Sigmoid colon (tissue), 7 donors: ENCODE results near the gene ACKR2. TPM values are rescaled to one million over a fixed set of nuclear protein-coding genes. Genes with fewer than 3 reads are reported as not detected.
"Not testable (repeated sequence)": the region's sequence is repeated elsewhere in the genome, so short reads cannot be mapped to it uniquely, and the experiment has no call there.

ENCODE experiments used
- DNase-seq: peaks from one replicate; pipeline ENCODE4 v3.0.0-alpha.2; 2019
- H3K27ac ChIP-seq, 4 donors: fragments of 200-600 bp; sonication (generic); one replicate each; pipeline ENCODE4 v1.5.1; 2016 to 2019; ENCODE audit warnings: mild to moderate bottlenecking in 1 of 4
- H3K27me3 ChIP-seq, 3 donors: fragments of 200-600 bp; sonication (generic); one replicate each; pipeline ENCODE4 v1.5.1; 2019; ENCODE audit warnings: mild to moderate bottlenecking in 1 of 3
- H3K36me3 ChIP-seq, 4 donors: fragments of 200-600 bp; sonication (generic); one replicate each; pipeline ENCODE4 v1.5.1; 2016 to 2019
- H3K4me1 ChIP-seq, 4 donors: fragments of 200-600 bp; sonication (generic); one replicate each; pipeline ENCODE4 v1.5.1; 2017 to 2019
- H3K4me3 ChIP-seq, 4 donors: fragments of 200-600 bp; sonication (generic); one replicate each; pipeline ENCODE4 v1.5.1; 2017 to 2019; ENCODE audit warnings: mild to moderate bottlenecking in 2 of 4, moderate library complexity in 1 of 4
- H3K9me3 ChIP-seq, 4 donors: fragments of 200-600 bp in 3 of 4; sonication (generic) in 3 of 4; one replicate each; pipeline versions ENCODE4 v1.5.1 to v1.6.1; 2013 to 2019
- CTCF ChIP-seq, 4 experiments: fragments of 450-650 bp in 3 of 4; fragments of 200-600 bp in 1 of 4; IDR thresholded peaks; one replicate each; pipeline ENCODE4 v1.5.1; 2016 to 2019; ENCODE audit warnings: antibody characterized with exemption in 4 of 4, mild to moderate bottlenecking in 3 of 4, moderate library complexity in 2 of 4
- EP300 ChIP-seq, 4 donors: sonication (generic); formaldehyde crosslinking; IDR thresholded peaks; one replicate each; pipeline ENCODE4 v1.6.1; 2017; ENCODE audit warnings: antibody characterized with exemption in 4 of 4
- POLR2A ChIP-seq, 2 donors: fragments of 450-650 bp; IDR thresholded peaks; one replicate each; pipeline ENCODE4 v1.6.1; 2016; ENCODE audit warnings: antibody characterized with exemption in 2 of 2, mild to moderate bottlenecking in 2 of 2, moderate library complexity in 2 of 2
- POLR2AphosphoS5 ChIP-seq, 4 donors: sonication (generic); formaldehyde crosslinking; IDR thresholded peaks; one replicate each; pipeline ENCODE4 v1.6.1; 2017; ENCODE audit warnings: antibody characterized with exemption in 4 of 4
- WGBS, 2 donors: extraction: QIAGEN DNeasy Blood & Tissue Kit; methylation state at CpG; one replicate each; pipeline ENCODE4 v1.1.7; 2013; 5-methylcytosine and 5-hydroxymethylcytosine counted together
- intact Hi-C: fragments of 100-400 bp; cut with DNase I; formaldehyde crosslinking; loops from one replicate; pipeline ENCODE4 v1.15.1; 2023
- polyA plus RNA-seq, 3 donors: library from polyadenylated mRNA; stranded (reverse); fragments of 200-250 nt; gene quantifications; one replicate each; pipeline ENCODE4 v1.2.3, GENCODE V29; 2013
- total RNA-seq, 4 donors: library from RNA; depleted of rRNA; stranded (reverse); fragments of >200 nt; gene quantifications; one replicate each; pipeline ENCODE4 v1.1.0, GENCODE V29; 2016
- donor health status: healthy with polysubstance abuse.
- donor health status: Bipolar disorder and iron deficiency.
- donor health status: healthy.

Gene ACKR2
- total and polyA plus RNA-seq, 7 donors, result 1.2 to 8.6 (median 1.9) TPM

- TF ChIP-seq POLR2A (IDR thresholded peaks at IDR 0.05) (no peak), CTCF (IDR thresholded peaks at IDR 0.05) (no peak), EP300 (IDR thresholded peaks at IDR 0.05) (no peak), POLR2AphosphoS5 (IDR thresholded peaks at IDR 0.05) (no peak)
- WGBS, 2 donors, result 69 to 81% methylated on average over 7 of the region's 7 CpGs
- no peak for DNase-seq
- H3K36me3 ChIP-seq, result no peaks in the 10 kb centered on the region
- no peak overlapping the region for H3K27ac ChIP-seq
- peaks cover 0 to 13% (median 8%) of the 10 kb centered on the region in 4 donors for H3K4me1 ChIP-seq
- H3K9me3 ChIP-seq, result no peaks in the 10 kb centered on the region
- intact Hi-C loops, result no loop called here
- H3K4me3 ChIP-seq, result no peak overlapping the region
- H3K27me3 ChIP-seq, result no peaks in the 10 kb centered on the region
Measured at GRCh38 chr3:42876940-42877720, 67.9 kb downstream of the ACKR2 start.

- intact Hi-C loops, result no loop called here
- WGBS, 2 donors, result 90 to 96% methylated on average over 2 of the region's 2 CpGs
- Histone ChIP-seq H3K27ac (no peak overlapping the region), H3K27me3 (no peaks in the 10 kb centered on the region), H3K4me3 (no peak overlapping the region), H3K9me3 (no peaks in the 10 kb centered on the region), H3K36me3 (no peaks in the 10 kb centered on the region), H3K4me1 (peaks cover 0 to 13% (median 8%) of the 10 kb centered on the region in 4 donors)
- no peak for DNase-seq
- TF ChIP-seq POLR2AphosphoS5 (IDR thresholded peaks at IDR 0.05), result no peak
- TF ChIP-seq CTCF (IDR thresholded peaks at IDR 0.05), result no peak
- TF ChIP-seq POLR2A (IDR thresholded peaks at IDR 0.05), result no peak
- no peak for TF ChIP-seq EP300 (IDR thresholded peaks at IDR 0.05)
Measured at GRCh38 chr3:42877881-42878280, 68.6 kb downstream of the ACKR2 start.

GRCh38 chr3:42880183-42880582, 70.9 kb downstream of the ACKR2 start:
- Histone ChIP-seq H3K27ac (peak overlapping the region in 3 of 4 donors; percentile 78 to 80 (median 80)), H3K4me1 (peaks cover 0 to 13% (median 8%) of the 10 kb centered on the region in 4 donors), H3K9me3 (no peaks in the 10 kb centered on the region), H3K27me3 (no peaks in the 10 kb centered on the region), H3K4me3 (peak overlapping the region; percentile 63 to 75 (median 68)), H3K36me3 (no peaks in the 10 kb centered on the region)
- no peak for DNase-seq
- 81 to 88% methylated on average over 9 of the region's 9 CpGs for WGBS, 2 donors
- no peak for TF ChIP-seq POLR2AphosphoS5 (IDR thresholded peaks at IDR 0.05)
- no peak for TF ChIP-seq CTCF (IDR thresholded peaks at IDR 0.05)
- intact Hi-C loops, result loop anchor here (2.0 kb wide), 3 partner anchors 41 to 75 kb away; partner anchors contain the start of gene HIGD1A

GRCh38 chr3:42880601-42881451, 71.6 kb downstream of the ACKR2 start:
- Histone ChIP-seq H3K27ac (peak overlapping the region; percentile 67 to 80 (median 79)), H3K4me3 (peak overlapping the region; percentile 63 to 75 (median 68)), H3K9me3 (no peaks in the 10 kb centered on the region), H3K36me3 (no peaks in the 10 kb centered on the region), H3K27me3 (no peaks in the 10 kb centered on the region), H3K4me1 (peaks cover 0 to 13% (median 8%) of the 10 kb centered on the region in 4 donors)
- TF ChIP-seq POLR2AphosphoS5 (IDR thresholded peaks at IDR 0.05) (peak; percentile 31 to 76 (median 60)), CTCF (IDR thresholded peaks at IDR 0.05) (peak; percentile 78 to 90 (median 86)), EP300 (IDR thresholded peaks at IDR 0.05) (no peak)
- WGBS, 2 donors, result 2 to 4% methylated on average over 61 of the region's 61 CpGs
- intact Hi-C loops, result loop anchor here (1.0 to 2.0 kb wide), 4 partner anchors 42 to 100 kb away; partner anchors contain the start of gene HIGD1A
- DNase-seq, result peak; percentile 93

GRCh38 chr3:42883251-42883930, 74.1 kb downstream of the ACKR2 start:
- intact Hi-C loops, H3K9me3 ChIP-seq, H3K27ac ChIP-seq, H3K36me3 ChIP-seq, H3K27me3 ChIP-seq, DNase-seq, H3K4me3 ChIP-seq: not testable (repeated sequence)
- 78 to 83% methylated on average over 6 of the region's 6 CpGs for WGBS, 2 donors
- H3K4me1 ChIP-seq, result peaks cover 0 to 13% (median 8%) of the 10 kb centered on the region in 4 donors
